Sigmoid colon (tissue), 7 donors: Measurements from ENCODE around the gene CCDC47. TPM values are rescaled to one million over a fixed set of nuclear protein-coding genes. Genes with fewer than 3 reads are reported as not detected.

ENCODE experiments used
- DNase-seq: peaks from one replicate; pipeline ENCODE4 v3.0.0-alpha.2; 2019
- H3K27ac ChIP-seq, 4 donors: fragments of 200-600 bp; sonication (generic); one replicate each; pipeline ENCODE4 v1.5.1; 2016 to 2019; ENCODE audit warnings: mild to moderate bottlenecking in 1 of 4
- H3K27me3 ChIP-seq, 3 donors: fragments of 200-600 bp; sonication (generic); one replicate each; pipeline ENCODE4 v1.5.1; 2019; ENCODE audit warnings: mild to moderate bottlenecking in 1 of 3
- H3K36me3 ChIP-seq, 4 donors: fragments of 200-600 bp; sonication (generic); one replicate each; pipeline ENCODE4 v1.5.1; 2016 to 2019
- H3K4me1 ChIP-seq, 4 donors: fragments of 200-600 bp; sonication (generic); one replicate each; pipeline ENCODE4 v1.5.1; 2017 to 2019
- H3K4me3 ChIP-seq, 4 donors: fragments of 200-600 bp; sonication (generic); one replicate each; pipeline ENCODE4 v1.5.1; 2017 to 2019; ENCODE audit warnings: mild to moderate bottlenecking in 2 of 4, moderate library complexity in 1 of 4
- H3K9me3 ChIP-seq, 4 donors: fragments of 200-600 bp in 3 of 4; sonication (generic) in 3 of 4; one replicate each; pipeline versions ENCODE4 v1.5.1 to v1.6.1; 2013 to 2019
- EP300 ChIP-seq, 4 donors: sonication (generic); formaldehyde crosslinking; IDR thresholded peaks; one replicate each; pipeline ENCODE4 v1.6.1; 2017; ENCODE audit warnings: antibody characterized with exemption in 4 of 4
- POLR2A ChIP-seq, 2 donors: fragments of 450-650 bp; IDR thresholded peaks; one replicate each; pipeline ENCODE4 v1.6.1; 2016; ENCODE audit warnings: antibody characterized with exemption in 2 of 2, mild to moderate bottlenecking in 2 of 2, moderate library complexity in 2 of 2
- POLR2AphosphoS5 ChIP-seq, 4 donors: sonication (generic); formaldehyde crosslinking; IDR thresholded peaks; one replicate each; pipeline ENCODE4 v1.6.1; 2017; ENCODE audit warnings: antibody characterized with exemption in 4 of 4
- WGBS, 2 donors: extraction: QIAGEN DNeasy Blood & Tissue Kit; methylation state at CpG; one replicate each; pipeline ENCODE4 v1.1.7; 2013; 5-methylcytosine and 5-hydroxymethylcytosine counted together
- intact Hi-C: fragments of 100-400 bp; cut with DNase I; formaldehyde crosslinking; loops from one replicate; pipeline ENCODE4 v1.15.1; 2023
- polyA plus RNA-seq, 3 donors: library from polyadenylated mRNA; stranded (reverse); fragments of 200-250 nt; gene quantifications; one replicate each; pipeline ENCODE4 v1.2.3, GENCODE V29; 2013
- total RNA-seq, 4 donors: library from RNA; depleted of rRNA; stranded (reverse); fragments of >200 nt; gene quantifications; one replicate each; pipeline ENCODE4 v1.1.0, GENCODE V29; 2016
- TF ChIP-seq, protein P1 (sequence below), 4 experiments: fragments of 450-650 bp in 3 of 4; fragments of 200-600 bp in 1 of 4; IDR thresholded peaks; one replicate each; pipeline ENCODE4 v1.5.1; 2016 to 2019; ENCODE audit warnings: antibody characterized with exemption in 4 of 4, mild to moderate bottlenecking in 3 of 4, moderate library complexity in 2 of 4
- donor health status: healthy with polysubstance abuse.
- donor health status: Bipolar disorder and iron deficiency.
- donor health status: healthy.

The CCDC47 gene
- total and polyA plus RNA-seq, 7 donors: 12.0 to 65.4 (median 39.9) TPM

DNA sequence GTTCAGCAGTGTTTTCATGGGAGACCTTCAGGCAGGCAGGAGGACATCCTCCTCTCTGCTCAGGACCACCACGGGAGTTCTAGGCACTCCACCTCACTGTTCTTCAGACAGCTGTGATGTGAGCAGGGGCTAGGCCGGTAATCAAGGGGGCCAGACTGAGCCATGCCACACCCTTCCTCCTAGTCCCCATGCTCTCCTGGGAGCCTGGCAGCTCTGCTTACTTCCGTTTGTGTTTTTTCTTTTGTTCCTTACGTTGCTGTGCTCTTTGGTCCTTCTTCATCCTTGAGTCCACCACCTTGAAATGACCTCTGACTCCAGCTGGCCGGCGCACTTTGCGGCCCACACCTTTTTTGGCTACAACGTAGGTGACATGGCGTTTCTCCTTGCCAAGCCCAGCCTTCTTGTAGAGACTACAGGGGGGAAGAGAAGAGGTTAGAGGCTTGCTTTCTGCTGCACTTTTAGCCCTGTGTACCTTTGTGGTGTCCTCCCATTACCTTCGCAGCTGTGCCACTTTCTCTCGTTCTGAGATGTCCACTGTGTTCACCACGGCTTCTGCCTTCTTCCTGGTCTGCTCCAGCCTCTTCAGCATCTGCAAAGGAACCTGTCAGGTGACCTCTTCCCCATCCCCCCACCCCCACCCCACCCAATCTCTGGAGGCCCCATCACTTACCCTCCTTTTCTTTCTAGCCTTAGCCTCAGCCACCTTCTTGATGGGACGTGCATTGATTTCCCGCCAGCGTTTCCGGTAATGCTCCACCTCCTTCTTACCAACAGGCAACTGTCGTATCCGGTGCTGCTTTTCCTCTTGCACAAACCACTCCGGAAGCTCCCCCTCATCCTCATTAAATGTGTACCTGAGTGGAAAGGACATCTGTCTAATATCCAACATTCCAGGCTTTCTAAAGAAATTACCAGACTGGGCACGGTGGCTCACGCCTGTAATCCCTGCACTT is 46.5 kb upstream of the CCDC47 start:
- Histone ChIP-seq H3K9me3 (no peaks in the 10 kb centered on the region), H3K4me3 (no peak overlapping the region), H3K27me3 (no peaks in the 10 kb centered on the region), H3K27ac (peak overlapping the region in 2 of 4 donors; percentile 9 to 35), H3K4me1 (no peaks in the 10 kb centered on the region), H3K36me3 (peaks cover 58 to 100% (median 89%) of the 10 kb centered on the region in 4 donors)
- intact Hi-C loops: no loop called here
- WGBS, 2 donors: 64 to 76% methylated on average over 21 of the region's 21 CpGs
- DNase-seq: no peak
- TF ChIP-seq POLR2A (IDR thresholded peaks at IDR 0.05): no peak
- no peak for TF ChIP-seq EP300 (IDR thresholded peaks at IDR 0.05)
- TF ChIP-seq, protein P1, sequence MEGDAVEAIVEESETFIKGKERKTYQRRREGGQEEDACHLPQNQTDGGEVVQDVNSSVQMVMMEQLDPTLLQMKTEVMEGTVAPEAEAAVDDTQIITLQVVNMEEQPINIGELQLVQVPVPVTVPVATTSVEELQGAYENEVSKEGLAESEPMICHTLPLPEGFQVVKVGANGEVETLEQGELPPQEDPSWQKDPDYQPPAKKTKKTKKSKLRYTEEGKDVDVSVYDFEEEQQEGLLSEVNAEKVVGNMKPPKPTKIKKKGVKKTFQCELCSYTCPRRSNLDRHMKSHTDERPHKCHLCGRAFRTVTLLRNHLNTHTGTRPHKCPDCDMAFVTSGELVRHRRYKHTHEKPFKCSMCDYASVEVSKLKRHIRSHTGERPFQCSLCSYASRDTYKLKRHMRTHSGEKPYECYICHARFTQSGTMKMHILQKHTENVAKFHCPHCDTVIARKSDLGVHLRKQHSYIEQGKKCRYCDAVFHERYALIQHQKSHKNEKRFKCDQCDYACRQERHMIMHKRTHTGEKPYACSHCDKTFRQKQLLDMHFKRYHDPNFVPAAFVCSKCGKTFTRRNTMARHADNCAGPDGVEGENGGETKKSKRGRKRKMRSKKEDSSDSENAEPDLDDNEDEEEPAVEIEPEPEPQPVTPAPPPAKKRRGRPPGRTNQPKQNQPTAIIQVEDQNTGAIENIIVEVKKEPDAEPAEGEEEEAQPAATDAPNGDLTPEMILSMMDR (IDR thresholded peaks at IDR 0.05): no peak
- no peak for TF ChIP-seq POLR2AphosphoS5 (IDR thresholded peaks at IDR 0.05)

DNA sequence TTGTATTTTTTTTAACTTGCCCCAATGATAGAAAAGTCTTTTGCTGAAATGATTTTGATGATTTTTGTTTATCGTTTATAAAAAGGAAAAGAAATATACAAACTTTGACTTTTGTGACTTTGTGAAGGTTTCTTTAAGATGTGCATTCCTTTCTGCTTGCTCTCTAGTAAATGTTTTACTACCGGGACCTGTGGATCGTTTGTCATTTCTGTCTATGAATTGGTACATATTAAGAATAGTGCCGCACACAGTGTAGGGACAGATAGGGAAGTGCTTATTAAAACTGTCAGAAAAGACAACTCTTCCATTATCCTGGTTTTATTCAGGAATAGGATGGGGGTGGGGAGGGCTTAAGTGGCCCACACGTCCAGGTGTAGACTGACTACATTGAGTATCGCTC is 45.7 kb upstream of the CCDC47 start:
- no peak overlapping the region for H3K4me3 ChIP-seq
- no peaks in the 10 kb centered on the region for H3K4me1 ChIP-seq
- 28 to 66% methylated on average over 6 of the region's 6 CpGs for WGBS, 2 donors
- no peaks in the 10 kb centered on the region for H3K27me3 ChIP-seq
- intact Hi-C loops: no loop called here
- H3K27ac ChIP-seq: peak overlapping the region in 1 of 4 donors; percentile 35
- no peaks in the 10 kb centered on the region for H3K9me3 ChIP-seq
- H3K36me3 ChIP-seq: peaks cover 59 to 99% (median 88%) of the 10 kb centered on the region in 4 donors
- TF ChIP-seq, protein P1 (IDR thresholded peaks at IDR 0.05): no peak
- TF ChIP-seq EP300 (IDR thresholded peaks at IDR 0.05): no peak
- no peak for TF ChIP-seq POLR2AphosphoS5 (IDR thresholded peaks at IDR 0.05)
- no peak for TF ChIP-seq POLR2A (IDR thresholded peaks at IDR 0.05)
- DNase-seq: no peak

DNA sequence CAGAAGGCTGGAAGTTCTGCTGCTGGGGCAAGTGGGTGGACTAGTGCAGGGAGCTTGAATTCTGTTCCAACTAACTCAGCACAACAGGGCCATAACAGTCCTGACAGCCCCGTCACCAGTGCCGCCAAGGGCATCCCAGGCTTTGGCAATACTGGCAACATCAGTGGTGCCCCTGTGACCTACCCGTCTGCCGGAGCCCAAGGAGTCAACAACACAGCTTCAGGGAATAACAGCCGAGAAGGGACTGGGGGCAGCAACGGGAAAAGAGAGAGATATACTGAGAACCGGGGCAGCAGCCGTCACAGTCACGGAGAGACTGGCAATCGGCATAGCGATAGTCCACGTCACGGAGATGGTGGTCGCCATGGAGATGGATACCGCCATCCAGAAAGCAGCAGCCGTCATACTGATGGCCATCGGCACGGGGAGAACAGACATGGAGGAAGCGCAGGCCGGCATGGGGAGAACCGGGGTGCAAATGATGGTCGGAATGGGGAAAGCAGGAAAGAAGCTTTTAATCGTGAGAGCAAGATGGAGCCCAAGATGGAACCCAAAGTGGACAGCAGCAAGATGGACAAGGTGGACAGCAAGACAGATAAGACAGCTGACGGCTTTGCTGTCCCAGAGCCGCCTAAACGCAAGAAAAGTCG is 44.5 kb upstream of the CCDC47 start:
- Histone ChIP-seq H3K4me1 (no peaks in the 10 kb centered on the region), H3K9me3 (no peaks in the 10 kb centered on the region), H3K36me3 (peaks cover 58 to 99% (median 88%) of the 10 kb centered on the region in 4 donors), H3K27me3 (no peaks in the 10 kb centered on the region), H3K4me3 (no peak overlapping the region), H3K27ac (no peak overlapping the region)
- 96% methylated on average over 27 of the region's 27 CpGs for WGBS, 2 donors
- intact Hi-C loops: no loop called here
- no peak for TF ChIP-seq POLR2AphosphoS5 (IDR thresholded peaks at IDR 0.05)
- TF ChIP-seq EP300 (IDR thresholded peaks at IDR 0.05): no peak
- no peak for TF ChIP-seq POLR2A (IDR thresholded peaks at IDR 0.05)
- TF ChIP-seq, protein P1 (IDR thresholded peaks at IDR 0.05): no peak
- DNase-seq: no peak

DNA sequence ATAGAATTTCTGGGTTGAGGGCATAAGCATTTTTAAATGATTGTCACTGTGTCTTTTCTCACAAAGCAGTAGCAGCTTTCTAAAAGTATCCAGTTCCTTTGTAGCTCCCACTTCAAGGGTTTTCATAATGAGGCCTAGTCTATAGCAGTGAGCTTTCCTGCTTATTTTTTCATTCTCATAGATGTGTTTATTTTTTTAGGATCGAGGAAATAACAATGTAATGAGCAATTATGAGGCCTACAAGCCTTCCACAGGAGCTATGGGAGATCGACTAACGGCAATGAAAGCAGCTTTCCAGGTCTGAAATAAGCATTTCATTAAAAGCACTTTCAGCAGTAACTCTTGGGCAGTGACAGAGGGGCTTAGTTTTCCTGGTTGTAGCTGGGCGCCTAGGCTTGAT is 43.3 kb upstream of the CCDC47 start:
- no peak for DNase-seq
- no peaks in the 10 kb centered on the region for H3K9me3 ChIP-seq
- no peaks in the 10 kb centered on the region for H3K4me1 ChIP-seq
- intact Hi-C loops: no loop called here
- no peak overlapping the region for H3K27ac ChIP-seq
- no peak overlapping the region for H3K4me3 ChIP-seq
- TF ChIP-seq POLR2AphosphoS5 (IDR thresholded peaks at IDR 0.05) (no peak), EP300 (IDR thresholded peaks at IDR 0.05) (no peak), POLR2A (IDR thresholded peaks at IDR 0.05) (no peak)
- TF ChIP-seq, protein P1 (IDR thresholded peaks at IDR 0.05): no peak
- no peaks in the 10 kb centered on the region for H3K27me3 ChIP-seq
- WGBS, 2 donors: 92 to 93% methylated on average over 4 of the region's 4 CpGs
- H3K36me3 ChIP-seq: peaks cover 63 to 99% (median 92%) of the 10 kb centered on the region in 4 donors
